Epithelial cell of proximal tubule (primary cell): ENCODE results near the gene KLK6. TPM values are rescaled to one million over a fixed set of nuclear protein-coding genes. Genes with fewer than 3 reads are reported as not detected.

ENCODE experiments used
- DNase-seq: peaks from one replicate; pipeline ENCODE4 v3.0.0-alpha.2; 2011; ENCODE audit warnings: low read depth
- H3K4me3 ChIP-seq: 2 replicates; pipeline ENCODE4 v1.5.1; 2011; ENCODE audit warnings: low read depth, mild to moderate bottlenecking, low read length
- total RNA-seq: library from RNA; depleted of rRNA; stranded (reverse); fragments of >200 nt; gene quantifications from 2 replicates; pipeline ENCODE4 v1.2.3, GENCODE V29; 2015
- TF ChIP-seq, protein P1 (sequence below): conservative IDR thresholded peaks from 2 replicates; pipeline ENCODE4 v1.5.1; 2012; ENCODE audit warnings: low read depth, mild to moderate bottlenecking, low read length

KLK6 gene
- total RNA-seq, 1 donor from 2014 or later = 32.2 TPM

DNA sequence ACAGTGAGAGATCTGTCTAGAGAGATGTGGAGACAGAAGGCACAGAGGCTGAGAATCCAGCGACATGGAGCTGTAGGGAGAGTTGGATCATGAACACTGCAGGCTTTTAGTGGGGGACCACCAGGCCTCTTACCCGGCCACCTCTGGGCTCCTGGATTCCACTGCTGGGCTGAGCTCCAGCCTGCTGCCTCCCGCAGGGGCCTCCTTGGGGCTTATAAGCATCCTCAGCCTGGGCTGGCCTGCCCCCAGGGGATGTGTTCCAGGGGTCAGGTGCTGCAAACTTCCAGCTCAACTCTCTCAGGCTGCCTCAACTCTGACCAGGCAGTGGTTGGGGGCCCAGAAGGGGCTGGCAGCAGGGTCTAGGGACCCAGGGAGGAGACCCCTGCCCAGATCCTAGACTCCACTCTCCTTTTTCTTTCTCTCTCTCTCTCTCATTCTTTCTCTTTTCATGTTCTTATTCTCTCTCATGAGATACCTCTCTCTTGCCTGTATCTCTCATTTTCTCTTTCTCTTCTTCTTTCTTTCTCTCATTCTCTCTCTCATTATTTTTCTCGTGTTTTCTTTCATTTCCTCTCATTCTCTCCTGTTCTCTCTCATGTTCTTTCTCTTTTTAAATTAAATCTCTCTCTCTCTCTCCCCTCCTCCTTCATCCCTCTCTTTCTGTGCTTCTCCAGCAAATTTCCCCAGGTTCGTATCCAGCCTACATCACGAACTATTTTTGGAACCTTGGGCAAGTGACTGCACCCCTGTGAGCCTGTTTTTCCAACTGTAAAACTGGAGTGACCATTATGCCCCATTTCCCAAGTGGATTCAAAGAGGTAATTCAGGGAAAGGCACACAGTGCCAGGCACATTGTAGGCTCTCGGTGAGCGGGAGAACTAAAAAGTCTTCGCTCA, 57.9 kb downstream of the KLK6 start, which contains the start of gene KLK4:
TSS of gene KLK4 (minus strand) at position 190 of the 896 bp plus-strand sequence. CDS start 657 bp downstream, outside the sequence.
- DNase-seq = no peak
- H3K4me3 ChIP-seq = no peak within 1 kb of the TSS
- TF ChIP-seq, protein P1, sequence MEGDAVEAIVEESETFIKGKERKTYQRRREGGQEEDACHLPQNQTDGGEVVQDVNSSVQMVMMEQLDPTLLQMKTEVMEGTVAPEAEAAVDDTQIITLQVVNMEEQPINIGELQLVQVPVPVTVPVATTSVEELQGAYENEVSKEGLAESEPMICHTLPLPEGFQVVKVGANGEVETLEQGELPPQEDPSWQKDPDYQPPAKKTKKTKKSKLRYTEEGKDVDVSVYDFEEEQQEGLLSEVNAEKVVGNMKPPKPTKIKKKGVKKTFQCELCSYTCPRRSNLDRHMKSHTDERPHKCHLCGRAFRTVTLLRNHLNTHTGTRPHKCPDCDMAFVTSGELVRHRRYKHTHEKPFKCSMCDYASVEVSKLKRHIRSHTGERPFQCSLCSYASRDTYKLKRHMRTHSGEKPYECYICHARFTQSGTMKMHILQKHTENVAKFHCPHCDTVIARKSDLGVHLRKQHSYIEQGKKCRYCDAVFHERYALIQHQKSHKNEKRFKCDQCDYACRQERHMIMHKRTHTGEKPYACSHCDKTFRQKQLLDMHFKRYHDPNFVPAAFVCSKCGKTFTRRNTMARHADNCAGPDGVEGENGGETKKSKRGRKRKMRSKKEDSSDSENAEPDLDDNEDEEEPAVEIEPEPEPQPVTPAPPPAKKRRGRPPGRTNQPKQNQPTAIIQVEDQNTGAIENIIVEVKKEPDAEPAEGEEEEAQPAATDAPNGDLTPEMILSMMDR = no peak

- no peak for DNase-seq
- no peak overlapping the region for H3K4me3 ChIP-seq
- TF ChIP-seq, protein P1 = no peak
Observed at GRCh38 chr19:50910722-50911121, 58.7 kb downstream of the KLK6 start.

- H3K4me3 ChIP-seq = no peak overlapping the region
- no peak for DNase-seq
- TF ChIP-seq, protein P1 = no peak
Observed at GRCh38 chr19:50909240-50910070, 59.9 kb downstream of the KLK6 start.

Other genes with a start within 250 kb of the KLK6 start
- gene SHANK1, start 249.8 kb downstream of the KLK6 start, total RNA-seq = 0.29 TPM in 1 of 2 replicates, not detected in the other
- gene CLEC11A, start 246.2 kb downstream of the KLK6 start, total RNA-seq = 2.8 and 12.7 TPM in 2 replicates
- not detected in 2 replicates for gene GPR32, start 199.1 kb downstream of the KLK6 start, total RNA-seq
- not detected in 2 replicates for gene ACP4, start 179.2 kb downstream of the KLK6 start, total RNA-seq
- gene KLK1, start 145.8 kb downstream of the KLK6 start, total RNA-seq = 5.0 TPM in 1 of 2 replicates, not detected in the other
- not detected in 2 replicates for gene KLK15, start 136.0 kb downstream of the KLK6 start, total RNA-seq
- not detected in 2 replicates for gene KLK3, start 114.7 kb downstream of the KLK6 start, total RNA-seq
- not detected in 2 replicates for gene KLK2, start 96.2 kb downstream of the KLK6 start, total RNA-seq
- gene KLK4, start 58.2 kb downstream of the KLK6 start, total RNA-seq = not detected in 2 replicates
- 8.1 and 16.4 TPM in 2 replicates for gene KLK5, start 16.6 kb downstream of the KLK6 start, total RNA-seq
- 9.3 and 24.8 TPM in 2 replicates for gene KLK7, start 14.3 kb upstream of the KLK6 start, total RNA-seq
- gene KLK8, start 32.0 kb upstream of the KLK6 start, total RNA-seq = 3.6 and 9.1 TPM in 2 replicates
- gene KLK10, start 50.1 kb upstream of the KLK6 start, total RNA-seq = 2.8 and 10.1 TPM in 2 replicates
- not detected in 2 replicates for gene KLK11, start 57.0 kb upstream of the KLK6 start, total RNA-seq
- gene KLK12, start 65.4 kb upstream of the KLK6 start, total RNA-seq = not detected in 2 replicates
- not detected in 2 replicates for gene KLK13, start 95.5 kb upstream of the KLK6 start, total RNA-seq
- gene KLK14, start 113.3 kb upstream of the KLK6 start, total RNA-seq = 0.17 TPM in 1 of 2 replicates, not detected in the other
- 12.5 and 21.5 TPM in 2 replicates for gene CTU1, start 138.8 kb upstream of the KLK6 start, total RNA-seq
- gene SIGLEC9, start 155.3 kb upstream of the KLK6 start, total RNA-seq = not detected in 2 replicates
- gene SIGLEC7, start 172.7 kb upstream of the KLK6 start, total RNA-seq = not detected in 2 replicates